SK-N-SH (cell line): ENCODE results near the gene OR2L5.

Experiments used
- JUND ChIP-seq: IDR thresholded peaks from 2 replicates; pipeline ENCODE4 v1.4.0; 2012
- TF ChIP-seq, protein P1 (sequence below): fragments of 200-600 bp; sonication (generic); IDR thresholded peaks from 2 replicates; pipeline ENCODE4 v1.6.1; 2017; ENCODE audit warnings: antibody characterized with exemption, mild to moderate bottlenecking, moderate library complexity

GRCh38 chr1:248013229-248013710 lies at the start of gene OR2L5:
- TF ChIP-seq JUND: no peak
- TF ChIP-seq, protein P1, sequence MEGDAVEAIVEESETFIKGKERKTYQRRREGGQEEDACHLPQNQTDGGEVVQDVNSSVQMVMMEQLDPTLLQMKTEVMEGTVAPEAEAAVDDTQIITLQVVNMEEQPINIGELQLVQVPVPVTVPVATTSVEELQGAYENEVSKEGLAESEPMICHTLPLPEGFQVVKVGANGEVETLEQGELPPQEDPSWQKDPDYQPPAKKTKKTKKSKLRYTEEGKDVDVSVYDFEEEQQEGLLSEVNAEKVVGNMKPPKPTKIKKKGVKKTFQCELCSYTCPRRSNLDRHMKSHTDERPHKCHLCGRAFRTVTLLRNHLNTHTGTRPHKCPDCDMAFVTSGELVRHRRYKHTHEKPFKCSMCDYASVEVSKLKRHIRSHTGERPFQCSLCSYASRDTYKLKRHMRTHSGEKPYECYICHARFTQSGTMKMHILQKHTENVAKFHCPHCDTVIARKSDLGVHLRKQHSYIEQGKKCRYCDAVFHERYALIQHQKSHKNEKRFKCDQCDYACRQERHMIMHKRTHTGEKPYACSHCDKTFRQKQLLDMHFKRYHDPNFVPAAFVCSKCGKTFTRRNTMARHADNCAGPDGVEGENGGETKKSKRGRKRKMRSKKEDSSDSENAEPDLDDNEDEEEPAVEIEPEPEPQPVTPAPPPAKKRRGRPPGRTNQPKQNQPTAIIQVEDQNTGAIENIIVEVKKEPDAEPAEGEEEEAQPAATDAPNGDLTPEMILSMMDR: no peak
